ENCODE data around the gene RALB.

Gene RALB

GRCh38 chr2:120293096-120294007 is 40.7 kb downstream of the RALB start:
- no peak overlapping the region for H3K4me3 ChIP-seq (ENCODE audit: control insufficient read depth, low read depth, low read length)
- no peak for TF ChIP-seq CTCF (conservative IDR thresholded peaks at IDR 0.05; ENCODE audit: control insufficient read depth, insufficient read depth, low read depth, low read length)
- no peak for DNase-seq (ENCODE audit: low read depth)

GRCh38 chr2:120294008-120294340 is 41.3 kb downstream of the RALB start:
- DNase-seq (ENCODE audit: low read depth), result no peak
- H3K4me3 ChIP-seq (ENCODE audit: control insufficient read depth, low read depth, low read length), result no peak overlapping the region
- no peak for TF ChIP-seq CTCF (conservative IDR thresholded peaks at IDR 0.05; ENCODE audit: control insufficient read depth, insufficient read depth, low read depth, low read length)

GRCh38 chr2:120298173-120298835 is 45.7 kb downstream of the RALB start:
- peak; percentile 37 for DNase-seq (ENCODE audit: low read depth)
- H3K4me3 ChIP-seq (ENCODE audit: control insufficient read depth, low read depth, low read length), result no peak overlapping the region
- no peak for TF ChIP-seq CTCF (conservative IDR thresholded peaks at IDR 0.05; ENCODE audit: control insufficient read depth, insufficient read depth, low read depth, low read length)

GRCh38 chr2:120299004-120299403 is 46.4 kb downstream of the RALB start:
- DNase-seq (ENCODE audit: low read depth), result no peak
- TF ChIP-seq CTCF (conservative IDR thresholded peaks at IDR 0.05; ENCODE audit: control insufficient read depth, insufficient read depth, low read depth, low read length), result no peak
- no peak overlapping the region for H3K4me3 ChIP-seq (ENCODE audit: control insufficient read depth, low read depth, low read length)

GRCh38 chr2:120299561-120299960 is 46.9 kb downstream of the RALB start:
- no peak for DNase-seq (ENCODE audit: low read depth)
- no peak for TF ChIP-seq CTCF (conservative IDR thresholded peaks at IDR 0.05; ENCODE audit: control insufficient read depth, insufficient read depth, low read depth, low read length)
- no peak overlapping the region for H3K4me3 ChIP-seq (ENCODE audit: control insufficient read depth, low read depth, low read length)

- H3K4me3 ChIP-seq (ENCODE audit: control insufficient read depth, low read depth, low read length), result no peak overlapping the region
- no peak for TF ChIP-seq CTCF (conservative IDR thresholded peaks at IDR 0.05; ENCODE audit: control insufficient read depth, insufficient read depth, low read depth, low read length)
- DNase-seq (ENCODE audit: low read depth), result no peak
Observed at GRCh38 chr2:120300385-120300784, 47.7 kb downstream of the RALB start.
